ENCODE measurements around the gene CREB5.

Gene CREB5

GRCh38 chr7:28776463-28777157 is 364.3 kb downstream of the CREB5 start:
- Histone ChIP-seq H3K36me3 (ENCODE audit: insufficient read depth, low read length) (no peaks in the 10 kb centered on the region), H3F3A (ENCODE audit: low read depth) (no peaks in the 10 kb centered on the region), H3K4me1 (ENCODE audit: insufficient read depth, low read length, poor library complexity, severe bottlenecking) (no peaks in the 10 kb centered on the region), H3K79me2 (ENCODE audit: insufficient read depth, low read length) (no peaks in the 10 kb centered on the region), H3K4me3 (ENCODE audit: low read length, poor library complexity, severe bottlenecking) (no peak overlapping the region), H2AFZ (ENCODE audit: low read length) (no peak overlapping the region), H3K9me2 (replicated peaks; ENCODE audit: low read depth, low read length) (no peaks in the 10 kb centered on the region; the same call in 1 of the 2 replicates), H3K9ac (ENCODE audit: low read depth, low read length, poor library complexity, severe bottlenecking) (no peak overlapping the region), H4K20me1 (ENCODE audit: insufficient read depth, low read length, poor library complexity, severe bottlenecking) (no peaks in the 10 kb centered on the region), H3K27me3 (ENCODE audit: insufficient read depth, low read length, poor library complexity, severe bottlenecking) (no peaks in the 10 kb centered on the region), H3K9me3 (ENCODE audit: insufficient read depth, low read depth, low read length) (no peaks in the 10 kb centered on the region), H3K4me2 (ENCODE audit: low read depth, low read length, poor library complexity, severe bottlenecking) (no peak overlapping the region)
- TF ChIP-seq EZH2phosphoT487 (IDR thresholded peaks at IDR 0.05; ENCODE audit: borderline replicate concordance): no peak
- TF ChIP-seq, protein P1, sequence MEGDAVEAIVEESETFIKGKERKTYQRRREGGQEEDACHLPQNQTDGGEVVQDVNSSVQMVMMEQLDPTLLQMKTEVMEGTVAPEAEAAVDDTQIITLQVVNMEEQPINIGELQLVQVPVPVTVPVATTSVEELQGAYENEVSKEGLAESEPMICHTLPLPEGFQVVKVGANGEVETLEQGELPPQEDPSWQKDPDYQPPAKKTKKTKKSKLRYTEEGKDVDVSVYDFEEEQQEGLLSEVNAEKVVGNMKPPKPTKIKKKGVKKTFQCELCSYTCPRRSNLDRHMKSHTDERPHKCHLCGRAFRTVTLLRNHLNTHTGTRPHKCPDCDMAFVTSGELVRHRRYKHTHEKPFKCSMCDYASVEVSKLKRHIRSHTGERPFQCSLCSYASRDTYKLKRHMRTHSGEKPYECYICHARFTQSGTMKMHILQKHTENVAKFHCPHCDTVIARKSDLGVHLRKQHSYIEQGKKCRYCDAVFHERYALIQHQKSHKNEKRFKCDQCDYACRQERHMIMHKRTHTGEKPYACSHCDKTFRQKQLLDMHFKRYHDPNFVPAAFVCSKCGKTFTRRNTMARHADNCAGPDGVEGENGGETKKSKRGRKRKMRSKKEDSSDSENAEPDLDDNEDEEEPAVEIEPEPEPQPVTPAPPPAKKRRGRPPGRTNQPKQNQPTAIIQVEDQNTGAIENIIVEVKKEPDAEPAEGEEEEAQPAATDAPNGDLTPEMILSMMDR (conservative IDR thresholded peaks at IDR 0.05; ENCODE audit: low read length): no peak

DNA sequence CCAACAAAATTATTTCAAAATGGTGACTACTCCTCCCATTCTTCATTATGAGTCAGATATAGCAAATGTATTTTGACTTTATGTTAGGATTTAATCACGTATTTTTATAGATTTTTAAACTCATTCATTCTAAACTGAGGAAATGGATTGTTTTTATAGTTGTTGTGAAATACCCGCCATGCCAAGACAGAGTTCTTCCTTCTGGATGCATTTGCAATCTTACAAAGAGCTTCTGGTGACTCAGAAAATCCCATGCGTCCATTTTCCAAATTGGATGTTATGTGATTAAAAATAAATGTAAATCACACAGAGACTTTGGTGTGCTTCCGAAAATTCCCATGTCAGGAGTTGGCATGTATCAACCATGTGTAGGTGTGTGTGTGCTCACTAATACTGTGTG is 366.5 kb downstream of the CREB5 start:
- H3K4me2 ChIP-seq (ENCODE audit: low read depth, low read length, poor library complexity, severe bottlenecking): no peak overlapping the region
- H3K4me1 ChIP-seq (ENCODE audit: insufficient read depth, low read length, poor library complexity, severe bottlenecking): no peaks in the 10 kb centered on the region
- H2AFZ ChIP-seq (ENCODE audit: low read length): no peak overlapping the region
- TF ChIP-seq EZH2phosphoT487 (IDR thresholded peaks at IDR 0.05; ENCODE audit: borderline replicate concordance): no peak
- TF ChIP-seq, protein P1 (conservative IDR thresholded peaks at IDR 0.05; ENCODE audit: low read length): no peak
- H3F3A ChIP-seq (ENCODE audit: low read depth): no peaks in the 10 kb centered on the region
- H3K27me3 ChIP-seq (ENCODE audit: insufficient read depth, low read length, poor library complexity, severe bottlenecking): no peaks in the 10 kb centered on the region
- no peaks in the 10 kb centered on the region for H3K9me3 ChIP-seq (ENCODE audit: insufficient read depth, low read depth, low read length)
- no peaks in the 10 kb centered on the region for H3K36me3 ChIP-seq (ENCODE audit: insufficient read depth, low read length)
- H3K9me2 ChIP-seq (replicated peaks; ENCODE audit: low read depth, low read length): no peaks in the 10 kb centered on the region; the same call in 1 of the 2 replicates
- H3K79me2 ChIP-seq (ENCODE audit: insufficient read depth, low read length): no peaks in the 10 kb centered on the region
- no peaks in the 10 kb centered on the region for H4K20me1 ChIP-seq (ENCODE audit: insufficient read depth, low read length, poor library complexity, severe bottlenecking)
- no peak overlapping the region for H3K4me3 ChIP-seq (ENCODE audit: low read length, poor library complexity, severe bottlenecking)
- H3K9ac ChIP-seq (ENCODE audit: low read depth, low read length, poor library complexity, severe bottlenecking): no peak overlapping the region

DNA sequence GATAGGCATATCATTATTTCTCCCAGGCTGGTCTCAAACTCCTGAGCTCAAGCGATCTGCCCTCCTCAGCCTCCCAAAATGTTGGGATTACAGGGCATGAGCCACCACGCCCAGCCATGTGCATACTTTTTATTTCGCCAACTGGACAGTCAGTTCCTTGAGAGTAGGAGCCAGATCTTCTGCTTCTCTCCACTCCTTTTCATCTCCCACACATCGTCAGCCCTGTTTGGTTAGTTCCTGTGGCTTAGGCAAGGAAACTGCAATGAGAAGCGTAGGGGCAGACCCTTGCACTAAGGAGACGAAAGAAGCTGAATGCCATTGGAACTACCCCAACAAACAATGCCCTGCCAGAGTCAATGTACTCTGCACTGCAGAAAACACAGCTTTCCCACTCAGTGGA is 367.6 kb downstream of the CREB5 start:
- Histone ChIP-seq H4K20me1 (ENCODE audit: insufficient read depth, low read length, poor library complexity, severe bottlenecking) (no peaks in the 10 kb centered on the region), H3K27me3 (ENCODE audit: insufficient read depth, low read length, poor library complexity, severe bottlenecking) (no peaks in the 10 kb centered on the region), H3K9me2 (replicated peaks; ENCODE audit: low read depth, low read length) (no peaks in the 10 kb centered on the region; the same call in 1 of the 2 replicates), H2AFZ (ENCODE audit: low read length) (no peak overlapping the region), H3K36me3 (ENCODE audit: insufficient read depth, low read length) (no peaks in the 10 kb centered on the region), H3F3A (ENCODE audit: low read depth) (no peaks in the 10 kb centered on the region), H3K9me3 (ENCODE audit: insufficient read depth, low read depth, low read length) (no peaks in the 10 kb centered on the region), H3K4me1 (ENCODE audit: insufficient read depth, low read length, poor library complexity, severe bottlenecking) (no peaks in the 10 kb centered on the region), H3K79me2 (ENCODE audit: insufficient read depth, low read length) (no peaks in the 10 kb centered on the region), H3K4me3 (ENCODE audit: low read length, poor library complexity, severe bottlenecking) (no peak overlapping the region), H3K9ac (ENCODE audit: low read depth, low read length, poor library complexity, severe bottlenecking) (no peak overlapping the region), H3K4me2 (ENCODE audit: low read depth, low read length, poor library complexity, severe bottlenecking) (no peak overlapping the region)
- TF ChIP-seq, protein P1 (conservative IDR thresholded peaks at IDR 0.05; ENCODE audit: low read length): no peak
- TF ChIP-seq EZH2phosphoT487 (IDR thresholded peaks at IDR 0.05; ENCODE audit: borderline replicate concordance): no peak

All from Loucy (cell line).